B cell (primary cell): Measurements from ENCODE around the gene SCYGR4. TPM values are rescaled to one million over a fixed set of nuclear protein-coding genes. Genes with fewer than 3 reads are reported as not detected.

Source experiments
- ATAC-seq: fragments of 200-7000 bp; cut with Tn5 transposase; one replicate; pipeline ENCODE4 v1.10.0; 2021; ENCODE audit warnings: low read depth, mild to moderate bottlenecking, moderate number of reproducible peaks, moderate library complexity
- CTCF ChIA-PET: fragments of 350-600 bp; sonication (Branson Sonifier 250); formaldehyde crosslinking; loops from one replicate; lab custom pipeline; 2021; ENCODE audit warnings: antibody characterized with exemption, inconsistent platforms; lab: Charles Lee
- POLR2A ChIA-PET: fragments of 350-600 bp; sonication (Branson Sonifier 250); formaldehyde crosslinking; loops from one replicate; lab custom pipeline; 2021; ENCODE audit warnings: antibody characterized with exemption; lab: Charles Lee
- DNase-seq: peaks from one replicate; pipeline ENCODE4 v3.0.0; 2013
- H2AFZ ChIP-seq: 2 replicates; pipeline ENCODE4 v1.6.1; 2012; ENCODE audit warnings: mild to moderate bottlenecking, low read depth, low read length; ENCODE audit not compliant: insufficient read depth, poor library complexity, severe bottlenecking
- H3K27ac ChIP-seq, 2 donors: 1 replicate in 1 of 2; 2 replicates in 1 of 2; pipeline ENCODE4 v1.5.1; 2012 to 2013; ENCODE audit warnings: low read length in 2 of 2, mild to moderate bottlenecking in 2 of 2, moderate library complexity in 1 of 2
- H3K27me3 ChIP-seq, 4 experiments: fragments of 200-600 bp in 1 of 4; sonication (generic) in 1 of 4; replicated peaks in 1 of 4; 1 replicate in 2 of 4; 2 replicates in 2 of 4; pipeline versions ENCODE4 v1.6.1 to v1.7.0; 2013 to 2016; ENCODE audit warnings: low read length in 3 of 4, mild to moderate bottlenecking in 2 of 4, mixed read lengths in 1 of 4, moderate library complexity in 1 of 4; ENCODE audit not compliant: insufficient read depth in 4 of 4, control insufficient read depth in 3 of 4; ENCODE audit errors: control extremely low read depth in 1 of 4
- H3K36me3 ChIP-seq, 2 experiments: replicated peaks in 1 of 2; 1 replicate in 1 of 2; 2 replicates in 1 of 2; pipeline versions ENCODE4 v1.6.1 to v1.7.1; 2013; ENCODE audit warnings: low read length in 1 of 2; ENCODE audit not compliant: insufficient read depth in 2 of 2, control insufficient read depth in 1 of 2; ENCODE audit errors: control extremely low read depth in 1 of 2, extremely low read depth in 1 of 2
- H3K4me1 ChIP-seq, 2 donors: fragments of 200-600 bp in 1 of 2; sonication (generic) in 1 of 2; 1 replicate in 1 of 2; 2 replicates in 1 of 2; pipeline versions ENCODE4 v1.5.1 to v1.6.1; 2013 to 2017; ENCODE audit warnings: low read length in 2 of 2; ENCODE audit not compliant: control insufficient read depth in 2 of 2, insufficient read depth in 2 of 2
- H3K4me2 ChIP-seq: replicated peaks from 2 replicates; pipeline ENCODE3; 2012; ENCODE audit warnings: mild to moderate bottlenecking, low read depth, low read length; ENCODE audit not compliant: poor library complexity, severe bottlenecking
- H3K4me3 ChIP-seq, 5 experiments: fragments of 200-600 bp in 1 of 5; sonication (generic) in 1 of 5; 1 replicate in 3 of 5; 2 replicates in 2 of 5; pipeline versions ENCODE4 v1.5.1 to v1.7.0; 2011 to 2016; ENCODE audit warnings: low read length in 4 of 5, mild to moderate bottlenecking in 4 of 5, low read depth in 2 of 5, control low read depth in 1 of 5, moderate library complexity in 1 of 5; ENCODE audit not compliant: insufficient read depth in 1 of 5; ENCODE audit errors: control extremely low read depth in 1 of 5, extremely low read depth in 1 of 5
- H3K79me2 ChIP-seq: fragments of 200-600 bp; sonication (generic); one replicate; pipeline ENCODE4 v1.6.0; 2016; ENCODE audit warnings: low read length; ENCODE audit not compliant: control insufficient read depth, insufficient read depth
- H3K9ac ChIP-seq: fragments of 200-600 bp; sonication (generic); 2 replicates; pipeline ENCODE4 v1.6.1; 2017; ENCODE audit warnings: mild to moderate bottlenecking, low read length, moderate library complexity
- H3K9me3 ChIP-seq, 3 donors: one replicate each; pipeline versions ENCODE4 v1.6.1 to v1.7.1; 2013; ENCODE audit warnings: low read length in 2 of 3; ENCODE audit not compliant: control insufficient read depth in 2 of 3, insufficient read depth in 1 of 3; ENCODE audit errors: control extremely low read depth in 1 of 3
- H4K20me1 ChIP-seq: 2 replicates; pipeline ENCODE4 v1.6.0; 2012; ENCODE audit warnings: mild to moderate bottlenecking, low read length; ENCODE audit not compliant: insufficient read depth, control insufficient read depth, poor library complexity, severe bottlenecking
- H3K27ac Mint-ChIP-seq: one replicate; pipeline ENCODE4 v1.8.0; 2021; ENCODE audit warnings: mixed read lengths
- H3K27me3 Mint-ChIP-seq: one replicate; pipeline ENCODE4 v1.8.0; 2021; ENCODE audit warnings: mixed read lengths
- H3K4me1 Mint-ChIP-seq: one replicate; pipeline ENCODE4 v1.8.0; 2021; ENCODE audit warnings: mixed read lengths
- H3K4me3 Mint-ChIP-seq: one replicate; pipeline ENCODE4 v1.8.0; 2021; ENCODE audit warnings: mixed read lengths
- H3K9me3 Mint-ChIP-seq: one replicate; pipeline ENCODE4 v1.8.0; 2022; ENCODE audit warnings: mixed read lengths; ENCODE audit not compliant: insufficient read depth
- EZH2 ChIP-seq: IDR thresholded peaks from 2 replicates; pipeline ENCODE4 v1.6.1; 2012; ENCODE audit warnings: borderline replicate concordance, low read depth, mild to moderate bottlenecking, moderate library complexity, low read length; ENCODE audit not compliant: insufficient read depth, poor library complexity, severe bottlenecking
- WGBS: methylation state at CpG from one replicate; pipeline ENCODE4 v1.1.5; 2013; ENCODE audit warnings: missing lambda C conversion rate; ENCODE audit not compliant: insufficient coverage; 5-methylcytosine and 5-hydroxymethylcytosine counted together
- intact Hi-C: fragments of 100-400 bp; cut with micrococcal nuclease; formaldehyde crosslinking; loops from one replicate; pipeline ENCODE4 v1.10.0; 2022
- polyA plus RNA-seq: library from polyadenylated mRNA; depleted of rRNA; stranded (reverse); fragments of >200 nt; gene quantifications from 2 replicates; pipeline ENCODE4 v1.2.3, GENCODE V29; 2012
- total RNA-seq, 2 donors: library from RNA; stranded (reverse); fragments of 120-200 nt in 1 of 2; gene quantifications; 1 replicate in 1 of 2; 2 replicates in 1 of 2; pipeline versions ENCODE4 v1.2.3 to v1.2.4, GENCODE V29; 2013 to 2022
- TF ChIP-seq, protein P1 (sequence below): fragments of 200-600 bp; IDR thresholded peaks from one replicate; pipeline ENCODE4 v1.8.0; 2022; ENCODE audit warnings: antibody characterized with exemption, mild to moderate bottlenecking

SCYGR4 gene
- total and polyA plus RNA-seq, 2 donors (not counting 1 experiment from before 2014, with no cell fraction given), result not detected

DNA sequence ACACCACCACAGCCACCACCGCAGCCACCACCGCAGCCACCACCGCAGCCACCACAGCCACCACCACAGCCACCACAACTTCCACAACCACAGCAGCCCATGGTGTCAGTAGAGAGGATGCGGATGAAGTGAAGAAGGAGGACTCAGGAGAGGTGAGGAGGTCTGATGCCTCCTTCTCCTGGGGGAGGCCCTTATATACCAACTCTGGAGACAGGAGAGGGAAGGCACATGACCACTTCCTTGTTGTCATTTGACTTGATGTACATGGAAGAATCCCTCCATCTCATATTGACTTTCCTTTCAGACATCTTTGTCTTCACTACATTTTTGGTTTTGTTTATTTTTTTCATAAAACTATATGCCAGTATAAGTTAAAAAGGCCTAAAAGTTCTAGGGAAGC lies 2.6 kb upstream of the SCYGR4 start, which contains the start of gene SCYGR3:
Gene SCYGR3, minus strand, starts transcription at position 101 of the 400 bp plus-strand sequence. Its CDS starts 0 bp downstream, at position 101.
- Mint-ChIP-seq H3K27me3 (peaks cover 25% of the 10 kb centered on the region), H3K9me3 (no peaks in the 10 kb centered on the region), H3K27ac (no peak within 1 kb of the TSS), H3K4me1 (peaks cover 3% of the 10 kb centered on the region), H3K4me3 (no peak within 1 kb of the TSS)
- no peak within 1 kb of the TSS for H2AFZ ChIP-seq
- no peaks in the 10 kb centered on the region for H3K36me3 ChIP-seq
- no peaks in the 10 kb centered on the region for H4K20me1 ChIP-seq
- no peak within 1 kb of the TSS for H3K27ac ChIP-seq
- no CpG with 5 or more reads among the region's 4 CpGs for WGBS
- ATAC-seq (no peak), DNase-seq (no peak)
- TF ChIP-seq, protein P1, sequence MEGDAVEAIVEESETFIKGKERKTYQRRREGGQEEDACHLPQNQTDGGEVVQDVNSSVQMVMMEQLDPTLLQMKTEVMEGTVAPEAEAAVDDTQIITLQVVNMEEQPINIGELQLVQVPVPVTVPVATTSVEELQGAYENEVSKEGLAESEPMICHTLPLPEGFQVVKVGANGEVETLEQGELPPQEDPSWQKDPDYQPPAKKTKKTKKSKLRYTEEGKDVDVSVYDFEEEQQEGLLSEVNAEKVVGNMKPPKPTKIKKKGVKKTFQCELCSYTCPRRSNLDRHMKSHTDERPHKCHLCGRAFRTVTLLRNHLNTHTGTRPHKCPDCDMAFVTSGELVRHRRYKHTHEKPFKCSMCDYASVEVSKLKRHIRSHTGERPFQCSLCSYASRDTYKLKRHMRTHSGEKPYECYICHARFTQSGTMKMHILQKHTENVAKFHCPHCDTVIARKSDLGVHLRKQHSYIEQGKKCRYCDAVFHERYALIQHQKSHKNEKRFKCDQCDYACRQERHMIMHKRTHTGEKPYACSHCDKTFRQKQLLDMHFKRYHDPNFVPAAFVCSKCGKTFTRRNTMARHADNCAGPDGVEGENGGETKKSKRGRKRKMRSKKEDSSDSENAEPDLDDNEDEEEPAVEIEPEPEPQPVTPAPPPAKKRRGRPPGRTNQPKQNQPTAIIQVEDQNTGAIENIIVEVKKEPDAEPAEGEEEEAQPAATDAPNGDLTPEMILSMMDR, result no peak
- no peak for TF ChIP-seq EZH2
- H3K27me3 ChIP-seq, result peaks cover 0 to 5% (median 2%) of the 10 kb centered on the region in 4 experiments
- ChIA-PET POLR2A (no interaction called here), CTCF (no interaction called here)
- H3K9ac ChIP-seq, result no peak within 1 kb of the TSS
- intact Hi-C loops, result no loop called here
- no peak within 1 kb of the TSS for H3K4me2 ChIP-seq
- H3K4me3 ChIP-seq, result no peak within 1 kb of the TSS
- no peaks in the 10 kb centered on the region for H3K9me3 ChIP-seq
- H3K79me2 ChIP-seq, result no peaks in the 10 kb centered on the region
- H3K4me1 ChIP-seq, result no peaks in the 10 kb centered on the region

DNA sequence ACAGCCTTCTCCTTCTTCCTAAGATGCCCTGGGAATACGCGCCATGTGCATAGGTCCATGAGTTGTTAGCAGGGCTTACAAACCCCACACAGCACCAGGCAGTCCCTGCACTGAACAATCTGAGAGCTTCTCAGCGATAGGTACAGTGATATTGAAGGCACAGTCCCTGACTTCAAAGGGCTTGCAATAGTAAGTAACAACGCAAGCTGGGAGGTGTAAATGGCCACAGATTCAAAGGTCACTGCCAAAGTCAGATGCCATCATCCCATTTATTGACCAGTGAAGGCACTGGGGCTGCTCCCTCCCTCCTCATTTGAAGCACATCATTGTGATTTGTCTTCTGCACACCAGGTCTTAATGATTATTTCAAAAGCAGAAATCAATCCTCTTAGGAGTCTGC lies 2.1 kb upstream of the SCYGR4 start:
- ATAC-seq (no peak), DNase-seq (no peak)
- Histone ChIP-seq H3K4me2 (no peak overlapping the region), H3K4me1 (no peaks in the 10 kb centered on the region), H3K9ac (no peak overlapping the region), H3K79me2 (no peaks in the 10 kb centered on the region), H3K36me3 (no peaks in the 10 kb centered on the region), H3K4me3 (no peak overlapping the region), H2AFZ (no peak overlapping the region), H3K27ac (no peak overlapping the region), H3K27me3 (peaks cover 0 to 5% (median 2%) of the 10 kb centered on the region in 4 experiments), H3K9me3 (no peaks in the 10 kb centered on the region), H4K20me1 (no peaks in the 10 kb centered on the region)
- ChIA-PET POLR2A (no interaction called here), CTCF (no interaction called here)
- no peaks in the 10 kb centered on the region for H3K9me3 Mint-ChIP-seq
- no peak for TF ChIP-seq EZH2
- intact Hi-C loops, result no loop called here
- H3K27ac Mint-ChIP-seq, result no peak overlapping the region
- 94% methylated on average over 2 of the region's 4 CpGs for WGBS
- H3K4me1 Mint-ChIP-seq, result peaks cover under 1% of the 10 kb centered on the region
- H3K27me3 Mint-ChIP-seq, result peaks cover 24% of the 10 kb centered on the region
- no peak overlapping the region for H3K4me3 Mint-ChIP-seq
